ENCODE results near the gene OR1B1. TPM values are rescaled to one million over a fixed set of nuclear protein-coding genes. Genes with fewer than 3 reads are reported as not detected.
"Not testable (repeated sequence)": the region's sequence is repeated elsewhere in the genome, so short reads cannot be mapped to it uniquely, and the experiment has no call there.

The OR1B1 gene
- total RNA-seq, 1 experiment from 2014 or later, result not detected

DNA sequence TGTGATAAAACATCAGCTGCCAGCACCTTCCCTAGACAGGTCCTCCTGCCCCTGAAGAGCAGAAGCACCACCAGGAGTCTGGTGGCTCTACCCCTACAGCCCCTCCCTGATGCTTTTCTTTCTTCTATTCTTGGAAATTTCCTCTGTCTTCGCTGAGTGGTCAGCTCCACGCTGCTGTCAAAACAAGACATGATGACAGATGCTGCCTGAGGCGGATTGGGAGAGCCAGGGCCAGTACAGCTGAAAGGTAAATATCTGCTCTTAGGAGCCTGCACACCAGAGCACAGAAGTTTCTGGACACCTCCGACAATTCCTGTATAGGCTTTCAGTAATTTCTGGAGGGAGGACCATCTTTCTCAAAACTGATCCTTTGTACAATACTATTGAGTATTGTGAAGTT, 47.6 kb downstream of the OR1B1 start:
- Histone ChIP-seq H3K9me3 (ENCODE audit: low read depth, low read length, poor library complexity, severe bottlenecking) (no peaks in the 10 kb centered on the region), H3K4me1 (ENCODE audit: insufficient read depth, low read length, poor library complexity, severe bottlenecking) (no peaks in the 10 kb centered on the region), H3K4me3 (ENCODE audit: low read depth, low read length, poor library complexity, severe bottlenecking) (no peak overlapping the region), H3K36me3 (ENCODE audit: insufficient read depth, low read length, poor library complexity, severe bottlenecking) (no peaks in the 10 kb centered on the region), H3K27ac (ENCODE audit: low read depth, low read length, poor library complexity, severe bottlenecking) (no peak overlapping the region), H3K27me3 (replicated peaks; ENCODE audit: insufficient read depth, low read depth, low read length, poor library complexity) (peaks cover 14% of the 10 kb centered on the region)
- ChIA-PET CTCF (no interaction called here), POLR2A (ENCODE audit: low non-redundant PET) (no interaction called here)
- DNase-seq (ENCODE audit: low spot score), result no peak
- BruUV-seq (replicated peaks), result no TSS peak
- TF ChIP-seq, protein P1, sequence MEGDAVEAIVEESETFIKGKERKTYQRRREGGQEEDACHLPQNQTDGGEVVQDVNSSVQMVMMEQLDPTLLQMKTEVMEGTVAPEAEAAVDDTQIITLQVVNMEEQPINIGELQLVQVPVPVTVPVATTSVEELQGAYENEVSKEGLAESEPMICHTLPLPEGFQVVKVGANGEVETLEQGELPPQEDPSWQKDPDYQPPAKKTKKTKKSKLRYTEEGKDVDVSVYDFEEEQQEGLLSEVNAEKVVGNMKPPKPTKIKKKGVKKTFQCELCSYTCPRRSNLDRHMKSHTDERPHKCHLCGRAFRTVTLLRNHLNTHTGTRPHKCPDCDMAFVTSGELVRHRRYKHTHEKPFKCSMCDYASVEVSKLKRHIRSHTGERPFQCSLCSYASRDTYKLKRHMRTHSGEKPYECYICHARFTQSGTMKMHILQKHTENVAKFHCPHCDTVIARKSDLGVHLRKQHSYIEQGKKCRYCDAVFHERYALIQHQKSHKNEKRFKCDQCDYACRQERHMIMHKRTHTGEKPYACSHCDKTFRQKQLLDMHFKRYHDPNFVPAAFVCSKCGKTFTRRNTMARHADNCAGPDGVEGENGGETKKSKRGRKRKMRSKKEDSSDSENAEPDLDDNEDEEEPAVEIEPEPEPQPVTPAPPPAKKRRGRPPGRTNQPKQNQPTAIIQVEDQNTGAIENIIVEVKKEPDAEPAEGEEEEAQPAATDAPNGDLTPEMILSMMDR (conservative IDR thresholded peaks at IDR 0.05; ENCODE audit: low read depth, low read length), result no peak
- no peak for TF ChIP-seq EZH2 (IDR thresholded peaks at IDR 0.05; ENCODE audit: borderline replicate concordance, low read depth, low read length, poor library complexity, severe bottlenecking)
- intact Hi-C loops (cut with micrococcal nuclease; ENCODE audit: unreplicated experiment), result no loop called here

DNA sequence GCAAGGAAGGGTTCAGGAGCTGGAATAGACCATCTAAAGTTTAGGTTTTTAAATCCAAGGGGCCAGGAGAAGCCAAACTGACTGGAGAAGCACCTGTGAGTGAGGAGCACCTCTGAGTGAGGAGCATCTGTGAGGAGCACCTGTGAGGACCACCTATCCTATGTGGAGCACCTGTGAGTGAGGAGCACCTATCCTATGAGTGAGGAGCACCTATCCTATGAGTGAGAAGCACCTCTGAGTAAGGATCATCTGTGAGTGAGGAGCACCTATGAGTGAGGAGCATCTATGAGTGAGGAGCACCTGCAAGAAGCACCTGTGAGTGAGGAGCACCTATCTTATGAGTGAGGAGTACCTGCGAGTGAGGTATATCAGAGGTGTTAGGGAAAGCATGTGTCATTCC, 50.8 kb downstream of the OR1B1 start:
- TF ChIP-seq EZH2 (IDR thresholded peaks at IDR 0.05; ENCODE audit: borderline replicate concordance, low read depth, low read length, poor library complexity, severe bottlenecking), result no peak
- TF ChIP-seq, protein P1 (conservative IDR thresholded peaks at IDR 0.05; ENCODE audit: low read depth, low read length), result no peak
- Histone ChIP-seq H3K36me3 (ENCODE audit: insufficient read depth, low read length, poor library complexity, severe bottlenecking) (no peaks in the 10 kb centered on the region), H3K4me1 (ENCODE audit: insufficient read depth, low read length, poor library complexity, severe bottlenecking) (no peaks in the 10 kb centered on the region), H3K27me3 (replicated peaks; ENCODE audit: insufficient read depth, low read depth, low read length, poor library complexity) (peaks cover 32% of the 10 kb centered on the region), H3K4me3 (ENCODE audit: low read depth, low read length, poor library complexity, severe bottlenecking) (no peak overlapping the region), H3K9me3 (ENCODE audit: low read depth, low read length, poor library complexity, severe bottlenecking) (no peaks in the 10 kb centered on the region), H3K27ac (ENCODE audit: low read depth, low read length, poor library complexity, severe bottlenecking) (no peak overlapping the region)
- intact Hi-C loops (cut with micrococcal nuclease; ENCODE audit: unreplicated experiment), result no loop called here
- ChIA-PET CTCF (no interaction called here), POLR2A (ENCODE audit: low non-redundant PET) (no interaction called here)
- no TSS peak for BruUV-seq (replicated peaks)
- DNase-seq (ENCODE audit: low spot score), result no peak

DNA sequence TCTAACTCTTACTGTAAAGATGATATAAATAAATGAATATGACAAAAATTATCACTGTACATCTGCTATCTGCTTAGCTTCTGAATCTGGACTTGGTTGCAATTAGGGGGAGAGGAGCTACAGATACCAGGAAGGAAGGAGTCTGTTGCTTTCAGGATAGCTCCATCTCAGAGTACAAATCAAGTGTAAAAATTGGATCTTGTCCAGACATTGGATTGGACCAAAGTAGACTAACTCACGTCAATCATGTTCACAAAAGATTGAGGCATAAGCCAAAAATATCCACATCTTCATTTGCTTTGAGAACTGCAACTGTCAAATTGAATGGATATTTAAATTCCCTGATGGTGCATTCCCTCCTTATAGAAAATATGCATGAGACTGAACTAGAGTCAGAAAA, 51.7 kb downstream of the OR1B1 start:
- no peak for DNase-seq (ENCODE audit: low spot score)
- H3K27ac ChIP-seq (ENCODE audit: low read depth, low read length, poor library complexity, severe bottlenecking), result no peak overlapping the region
- H3K36me3 ChIP-seq (ENCODE audit: insufficient read depth, low read length, poor library complexity, severe bottlenecking), result no peaks in the 10 kb centered on the region
- intact Hi-C loops (cut with micrococcal nuclease; ENCODE audit: unreplicated experiment), result no loop called here
- CTCF ChIA-PET, result no interaction called here
- no peak for TF ChIP-seq EZH2 (IDR thresholded peaks at IDR 0.05; ENCODE audit: borderline replicate concordance, low read depth, low read length, poor library complexity, severe bottlenecking)
- TF ChIP-seq, protein P1 (conservative IDR thresholded peaks at IDR 0.05; ENCODE audit: low read depth, low read length), result no peak
- BruUV-seq (replicated peaks), result no TSS peak
- POLR2A ChIA-PET (ENCODE audit: low non-redundant PET), result no interaction called here
- no peaks in the 10 kb centered on the region for H3K4me1 ChIP-seq (ENCODE audit: insufficient read depth, low read length, poor library complexity, severe bottlenecking)
- peaks cover 35% of the 10 kb centered on the region for H3K27me3 ChIP-seq (replicated peaks; ENCODE audit: insufficient read depth, low read depth, low read length, poor library complexity)
- no peaks in the 10 kb centered on the region for H3K9me3 ChIP-seq (ENCODE audit: low read depth, low read length, poor library complexity, severe bottlenecking)
- no peak overlapping the region for H3K4me3 ChIP-seq (ENCODE audit: low read depth, low read length, poor library complexity, severe bottlenecking)

DNA sequence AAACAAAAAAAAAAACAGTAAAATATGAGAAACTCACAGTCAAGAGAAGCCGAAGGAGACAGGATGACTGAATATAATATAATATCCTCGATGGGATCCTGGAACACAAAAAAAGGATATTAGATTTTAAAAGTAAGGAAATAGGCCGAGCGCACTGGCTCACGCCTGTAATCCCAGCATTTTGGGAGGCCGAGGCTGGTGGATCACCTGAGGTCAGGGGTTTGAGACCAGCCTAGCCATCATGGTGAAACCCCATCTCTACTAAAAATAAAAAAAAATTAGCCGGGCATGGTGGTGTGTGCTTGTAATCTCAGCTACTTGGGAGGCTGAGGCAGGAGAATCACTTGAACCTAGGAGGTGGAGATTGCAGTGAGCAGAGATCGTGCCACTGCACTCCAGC, 74.1 kb downstream of the OR1B1 start, which contains the start of gene OR1L8:
TSS of gene OR1L8 (minus strand) at position 101 of the 400 bp plus-strand sequence. CDS start 14,907 bp downstream, outside the sequence.
- POLR2A ChIA-PET (ENCODE audit: low non-redundant PET); intact Hi-C loops (cut with micrococcal nuclease; ENCODE audit: unreplicated experiment); H3K9me3 ChIP-seq (ENCODE audit: low read depth, low read length, poor library complexity, severe bottlenecking); DNase-seq (ENCODE audit: low spot score); H3K27me3 ChIP-seq (replicated peaks; ENCODE audit: insufficient read depth, low read depth, low read length, poor library complexity); H3K27ac ChIP-seq (ENCODE audit: low read depth, low read length, poor library complexity, severe bottlenecking); H3K4me3 ChIP-seq (ENCODE audit: low read depth, low read length, poor library complexity, severe bottlenecking); CTCF ChIA-PET; BruUV-seq (replicated peaks); H3K36me3 ChIP-seq (ENCODE audit: insufficient read depth, low read length, poor library complexity, severe bottlenecking); H3K4me1 ChIP-seq (ENCODE audit: insufficient read depth, low read length, poor library complexity, severe bottlenecking): not testable (repeated sequence)
